ENCODE results near the gene DDX28. TPM values are rescaled to one million over a fixed set of nuclear protein-coding genes. Genes with fewer than 3 reads are reported as not detected.

The DDX28 gene
- total and polyA plus RNA-seq, 10 of the 15 experiments (the other 5 are each of a cell fraction or from before 2014, with no cell fraction given), result 3.6 to 40.4 (median 20.0) TPM

DNA sequence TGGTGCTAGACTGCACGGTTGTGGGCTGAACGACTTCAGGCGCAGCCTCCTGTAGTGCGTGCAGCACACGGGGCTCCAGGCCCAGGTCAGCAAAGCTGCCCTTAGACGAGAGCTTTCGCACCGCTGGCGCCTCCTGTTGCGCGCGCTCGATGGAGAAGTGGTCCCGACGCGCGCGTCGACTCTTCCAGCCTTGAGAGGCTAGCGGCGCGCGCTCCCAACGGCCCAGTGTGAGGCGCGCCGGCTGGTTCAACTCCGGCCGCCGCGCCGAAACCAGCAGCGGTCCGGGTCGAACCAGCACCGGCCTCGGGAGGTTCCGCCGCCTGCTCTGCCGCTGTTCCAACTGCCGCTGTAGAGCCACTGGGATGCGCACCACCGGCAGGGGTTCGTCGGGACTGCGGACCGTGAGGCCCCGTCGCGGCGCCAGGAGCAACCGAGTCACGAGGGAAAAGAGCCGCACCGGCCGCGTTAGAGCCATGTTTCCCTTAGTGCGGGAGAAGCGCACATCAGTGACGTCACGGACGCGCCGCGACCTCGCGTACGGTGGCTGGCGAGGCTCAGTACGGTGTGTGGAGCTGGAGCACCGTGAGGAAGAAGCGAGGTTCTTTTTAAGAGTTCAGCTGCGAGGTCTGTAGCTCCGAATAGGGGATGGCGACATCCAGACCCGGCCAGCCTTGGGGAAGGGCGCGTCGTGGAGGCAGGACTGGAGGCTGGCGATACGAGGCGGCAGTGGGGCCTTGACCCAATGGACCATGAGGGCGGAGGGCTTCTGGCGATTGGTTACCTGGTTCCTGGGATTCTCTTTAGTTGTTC lies at the start of gene DDX28, which contains the start of gene DUS2 (continued):
- TF ChIP-seq TAF1 (IDR thresholded peaks at IDR 0.05; ENCODE audit: borderline replicate concordance, low read depth, low read length) (peak; percentile 82), ESRRA (IDR thresholded peaks at IDR 0.05; ENCODE audit: low read length) (no peak), STAT3 (IDR thresholded peaks at IDR 0.05; ENCODE audit: low read depth, low read length) (no peak), TCF12 (IDR thresholded peaks at IDR 0.05; ENCODE audit: low read depth, low read length) (0 out of 2 replicates have a peak, but pooled peaks have one; percentile 36), CHD4 (IDR thresholded peaks at IDR 0.05) (no peak), HDGF (IDR thresholded peaks at IDR 0.05) (no peak), PAX5 (IDR thresholded peaks at IDR 0.05; ENCODE audit: borderline replicate concordance, low read depth, low read length) (no peak; the same call in 1 of the 2 replicates), ETV6 (conservative IDR thresholded peaks at IDR 0.05 in 1 of 2, IDR thresholded peaks at IDR 0.05 in 1 of 2; ENCODE audit: borderline replicate concordance in 1 of 2, low read depth in 1 of 2) (no peak), WRNIP1 (IDR thresholded peaks at IDR 0.05; ENCODE audit: borderline replicate concordance, low read depth, low read length) (no peak), BACH1 (IDR thresholded peaks at IDR 0.05; ENCODE audit: borderline replicate concordance) (no peak; the same call in 1 of the 2 replicates), TCF3 (IDR thresholded peaks at IDR 0.05; ENCODE audit: borderline replicate concordance, insufficient read depth, low read depth, low read length) (no peak), MXI1 (IDR thresholded peaks at IDR 0.05; ENCODE audit: low read depth, low read length) (peak; percentile 96), ZSCAN29 (IDR thresholded peaks at IDR 0.05) (no peak)
- TF ChIP-seq, protein P1, sequence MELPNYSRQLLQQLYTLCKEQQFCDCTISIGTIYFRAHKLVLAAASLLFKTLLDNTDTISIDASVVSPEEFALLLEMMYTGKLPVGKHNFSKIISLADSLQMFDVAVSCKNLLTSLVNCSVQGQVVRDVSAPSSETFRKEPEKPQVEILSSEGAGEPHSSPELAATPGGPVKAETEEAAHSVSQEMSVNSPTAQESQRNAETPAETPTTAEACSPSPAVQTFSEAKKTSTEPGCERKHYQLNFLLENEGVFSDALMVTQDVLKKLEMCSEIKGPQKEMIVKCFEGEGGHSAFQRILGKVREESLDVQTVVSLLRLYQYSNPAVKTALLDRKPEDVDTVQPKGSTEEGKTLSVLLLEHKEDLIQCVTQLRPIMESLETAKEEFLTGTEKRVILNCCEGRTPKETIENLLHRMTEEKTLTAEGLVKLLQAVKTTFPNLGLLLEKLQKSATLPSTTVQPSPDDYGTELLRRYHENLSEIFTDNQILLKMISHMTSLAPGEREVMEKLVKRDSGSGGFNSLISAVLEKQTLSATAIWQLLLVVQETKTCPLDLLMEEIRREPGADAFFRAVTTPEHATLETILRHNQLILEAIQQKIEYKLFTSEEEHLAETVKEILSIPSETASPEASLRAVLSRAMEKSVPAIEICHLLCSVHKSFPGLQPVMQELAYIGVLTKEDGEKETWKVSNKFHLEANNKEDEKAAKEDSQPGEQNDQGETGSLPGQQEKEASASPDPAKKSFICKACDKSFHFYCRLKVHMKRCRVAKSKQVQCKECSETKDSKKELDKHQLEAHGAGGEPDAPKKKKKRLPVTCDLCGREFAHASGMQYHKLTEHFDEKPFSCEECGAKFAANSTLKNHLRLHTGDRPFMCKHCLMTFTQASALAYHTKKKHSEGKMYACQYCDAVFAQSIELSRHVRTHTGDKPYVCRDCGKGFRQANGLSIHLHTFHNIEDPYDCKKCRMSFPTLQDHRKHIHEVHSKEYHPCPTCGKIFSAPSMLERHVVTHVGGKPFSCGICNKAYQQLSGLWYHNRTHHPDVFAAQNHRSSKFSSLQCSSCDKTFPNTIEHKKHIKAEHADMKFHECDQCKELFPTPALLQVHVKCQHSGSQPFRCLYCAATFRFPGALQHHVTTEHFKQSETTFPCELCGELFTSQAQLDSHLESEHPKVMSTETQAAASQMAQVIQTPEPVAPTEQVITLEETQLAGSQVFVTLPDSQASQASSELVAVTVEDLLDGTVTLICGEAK (IDR thresholded peaks at IDR 0.05; ENCODE audit: borderline replicate concordance), result no peak; the same call in 1 of the 2 replicates
- TF ChIP-seq, protein P2, sequence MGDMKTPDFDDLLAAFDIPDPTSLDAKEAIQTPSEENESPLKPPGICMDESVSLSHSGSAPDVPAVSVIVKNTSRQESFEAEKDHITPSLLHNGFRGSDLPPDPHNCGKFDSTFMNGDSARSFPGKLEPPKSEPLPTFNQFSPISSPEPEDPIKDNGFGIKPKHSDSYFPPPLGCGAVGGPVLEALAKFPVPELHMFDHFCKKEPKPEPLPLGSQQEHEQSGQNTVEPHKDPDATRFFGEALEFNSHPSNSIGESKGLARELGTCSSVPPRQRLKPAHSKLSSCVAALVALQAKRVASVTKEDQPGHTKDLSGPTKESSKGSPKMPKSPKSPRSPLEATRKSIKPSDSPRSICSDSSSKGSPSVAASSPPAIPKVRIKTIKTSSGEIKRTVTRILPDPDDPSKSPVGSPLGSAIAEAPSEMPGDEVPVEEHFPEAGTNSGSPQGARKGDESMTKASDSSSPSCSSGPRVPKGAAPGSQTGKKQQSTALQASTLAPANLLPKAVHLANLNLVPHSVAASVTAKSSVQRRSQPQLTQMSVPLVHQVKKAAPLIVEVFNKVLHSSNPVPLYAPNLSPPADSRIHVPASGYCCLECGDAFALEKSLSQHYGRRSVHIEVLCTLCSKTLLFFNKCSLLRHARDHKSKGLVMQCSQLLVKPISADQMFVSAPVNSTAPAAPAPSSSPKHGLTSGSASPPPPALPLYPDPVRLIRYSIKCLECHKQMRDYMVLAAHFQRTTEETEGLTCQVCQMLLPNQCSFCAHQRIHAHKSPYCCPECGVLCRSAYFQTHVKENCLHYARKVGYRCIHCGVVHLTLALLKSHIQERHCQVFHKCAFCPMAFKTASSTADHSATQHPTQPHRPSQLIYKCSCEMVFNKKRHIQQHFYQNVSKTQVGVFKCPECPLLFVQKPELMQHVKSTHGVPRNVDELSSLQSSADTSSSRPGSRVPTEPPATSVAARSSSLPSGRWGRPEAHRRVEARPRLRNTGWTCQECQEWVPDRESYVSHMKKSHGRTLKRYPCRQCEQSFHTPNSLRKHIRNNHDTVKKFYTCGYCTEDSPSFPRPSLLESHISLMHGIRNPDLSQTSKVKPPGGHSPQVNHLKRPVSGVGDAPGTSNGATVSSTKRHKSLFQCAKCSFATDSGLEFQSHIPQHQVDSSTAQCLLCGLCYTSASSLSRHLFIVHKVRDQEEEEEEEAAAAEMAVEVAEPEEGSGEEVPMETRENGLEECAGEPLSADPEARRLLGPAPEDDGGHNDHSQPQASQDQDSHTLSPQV (IDR thresholded peaks at IDR 0.05), result no peak
- TF ChIP-seq, protein P3, sequence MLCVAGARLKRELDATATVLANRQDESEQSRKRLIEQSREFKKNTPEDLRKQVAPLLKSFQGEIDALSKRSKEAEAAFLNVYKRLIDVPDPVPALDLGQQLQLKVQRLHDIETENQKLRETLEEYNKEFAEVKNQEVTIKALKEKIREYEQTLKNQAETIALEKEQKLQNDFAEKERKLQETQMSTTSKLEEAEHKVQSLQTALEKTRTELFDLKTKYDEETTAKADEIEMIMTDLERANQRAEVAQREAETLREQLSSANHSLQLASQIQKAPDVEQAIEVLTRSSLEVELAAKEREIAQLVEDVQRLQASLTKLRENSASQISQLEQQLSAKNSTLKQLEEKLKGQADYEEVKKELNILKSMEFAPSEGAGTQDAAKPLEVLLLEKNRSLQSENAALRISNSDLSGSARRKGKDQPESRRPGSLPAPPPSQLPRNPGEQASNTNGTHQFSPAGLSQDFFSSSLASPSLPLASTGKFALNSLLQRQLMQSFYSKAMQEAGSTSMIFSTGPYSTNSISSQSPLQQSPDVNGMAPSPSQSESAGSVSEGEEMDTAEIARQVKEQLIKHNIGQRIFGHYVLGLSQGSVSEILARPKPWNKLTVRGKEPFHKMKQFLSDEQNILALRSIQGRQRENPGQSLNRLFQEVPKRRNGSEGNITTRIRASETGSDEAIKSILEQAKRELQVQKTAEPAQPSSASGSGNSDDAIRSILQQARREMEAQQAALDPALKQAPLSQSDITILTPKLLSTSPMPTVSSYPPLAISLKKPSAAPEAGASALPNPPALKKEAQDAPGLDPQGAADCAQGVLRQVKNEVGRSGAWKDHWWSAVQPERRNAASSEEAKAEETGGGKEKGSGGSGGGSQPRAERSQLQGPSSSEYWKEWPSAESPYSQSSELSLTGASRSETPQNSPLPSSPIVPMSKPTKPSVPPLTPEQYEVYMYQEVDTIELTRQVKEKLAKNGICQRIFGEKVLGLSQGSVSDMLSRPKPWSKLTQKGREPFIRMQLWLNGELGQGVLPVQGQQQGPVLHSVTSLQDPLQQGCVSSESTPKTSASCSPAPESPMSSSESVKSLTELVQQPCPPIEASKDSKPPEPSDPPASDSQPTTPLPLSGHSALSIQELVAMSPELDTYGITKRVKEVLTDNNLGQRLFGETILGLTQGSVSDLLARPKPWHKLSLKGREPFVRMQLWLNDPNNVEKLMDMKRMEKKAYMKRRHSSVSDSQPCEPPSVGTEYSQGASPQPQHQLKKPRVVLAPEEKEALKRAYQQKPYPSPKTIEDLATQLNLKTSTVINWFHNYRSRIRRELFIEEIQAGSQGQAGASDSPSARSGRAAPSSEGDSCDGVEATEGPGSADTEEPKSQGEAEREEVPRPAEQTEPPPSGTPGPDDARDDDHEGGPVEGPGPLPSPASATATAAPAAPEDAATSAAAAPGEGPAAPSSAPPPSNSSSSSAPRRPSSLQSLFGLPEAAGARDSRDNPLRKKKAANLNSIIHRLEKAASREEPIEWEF (IDR thresholded peaks at IDR 0.05; ENCODE audit: insufficient replicate concordance, low read depth, low read length), result no peak

Measured in GM12878 (cell line).